B cell (primary cell): ENCODE measurements around the gene RHOG.

Source experiments
- CTCF ChIP-seq: fragments of 200-600 bp; IDR thresholded peaks from one replicate; pipeline ENCODE4 v1.8.0; 2022; ENCODE audit warnings: antibody characterized with exemption, mild to moderate bottlenecking
- EZH2 ChIP-seq: IDR thresholded peaks from 2 replicates; pipeline ENCODE4 v1.6.1; 2012; ENCODE audit warnings: borderline replicate concordance, low read depth, mild to moderate bottlenecking, moderate library complexity, low read length; ENCODE audit not compliant: insufficient read depth, poor library complexity, severe bottlenecking

GRCh38 chr11:3799143-3799542, 41.6 kb downstream of the RHOG start:
- TF ChIP-seq CTCF: no peak
- TF ChIP-seq EZH2: no peak
